Neural progenitor cell (in vitro differentiated cells): ENCODE measurements around the gene HNRNPA2B1. TPM values are rescaled to one million over a fixed set of nuclear protein-coding genes. Genes with fewer than 3 reads are reported as not detected.

ENCODE experiments used
- DNase-seq: peaks from one replicate; pipeline ENCODE4 v3.0.0-alpha.2; 2016; ENCODE audit warnings: low spot score
- H2AFZ ChIP-seq: fragments of 200-600 bp; sonication (generic); replicated peaks from 2 replicates; pipeline ENCODE4 v1.6.1; 2016; ENCODE audit warnings: antibody characterized with exemption
- H3F3A ChIP-seq: fragments of 200-600 bp; sonication (generic); 2 replicates; pipeline ENCODE4 v1.6.1; 2016; ENCODE audit warnings: antibody characterized with exemption, low read depth
- H3K27ac ChIP-seq: fragments of 200-600 bp; sonication (generic); 2 replicates; pipeline ENCODE4 v1.5.1; 2016; ENCODE audit warnings: mild to moderate bottlenecking
- H3K27me3 ChIP-seq: fragments of 200-600 bp; sonication (generic); 2 replicates; pipeline ENCODE4 v1.6.1; 2016; ENCODE audit warnings: mild to moderate bottlenecking, moderate library complexity
- H3K36me3 ChIP-seq: fragments of 200-600 bp; sonication (generic); 2 replicates; pipeline ENCODE4 v1.5.1; 2016
- H3K4me1 ChIP-seq: fragments of 200-600 bp; sonication (generic); 2 replicates; pipeline ENCODE4 v1.6.1; 2016; ENCODE audit warnings: mixed run types
- H3K4me2 ChIP-seq: fragments of 200-600 bp; sonication (generic); 2 replicates; pipeline ENCODE4 v1.6.1; 2016
- H3K4me3 ChIP-seq: fragments of 200-600 bp; sonication (generic); 2 replicates; pipeline ENCODE4 v1.5.1; 2016
- H3K79me2 ChIP-seq: fragments of 200-600 bp; sonication (generic); 2 replicates; pipeline ENCODE4 v1.6.1; 2016; ENCODE audit warnings: low read depth
- H3K9ac ChIP-seq: fragments of 200-600 bp; sonication (generic); 2 replicates; pipeline ENCODE4 v1.6.1; 2016
- H3K9me3 ChIP-seq: fragments of 200-600 bp; sonication (generic); 2 replicates; pipeline ENCODE4 v1.5.1; 2016; ENCODE audit warnings: low read depth
- H4K20me1 ChIP-seq: fragments of 200-600 bp; sonication (generic); 2 replicates; pipeline ENCODE4 v1.6.1; 2016; ENCODE audit warnings: low read depth
- H3K27ac Mint-ChIP-seq: 3 replicates; pipeline ENCODE4 v1.8.0; 2021; ENCODE audit warnings: mixed read lengths
- H3K27me3 Mint-ChIP-seq: 2 replicates; pipeline ENCODE4 v1.8.0; 2022; ENCODE audit warnings: low read depth, mild to moderate bottlenecking, inconsistent platforms, moderate library complexity, mixed read lengths; ENCODE audit not compliant: insufficient read depth
- H3K36me3 Mint-ChIP-seq: 3 replicates; pipeline ENCODE4 v1.8.0; 2021; ENCODE audit warnings: mixed read lengths
- H3K4me1 Mint-ChIP-seq: 3 replicates; pipeline ENCODE4 v1.8.0; 2021; ENCODE audit warnings: mixed read lengths
- H3K4me3 Mint-ChIP-seq: 3 replicates; pipeline ENCODE4 v1.8.0; 2021; ENCODE audit warnings: mild to moderate bottlenecking, moderate library complexity, mixed read lengths
- H3K9me3 Mint-ChIP-seq: 3 replicates; pipeline ENCODE4 v1.8.0; 2020; ENCODE audit warnings: mixed read lengths
- CTCF ChIP-seq: fragments of 200-600 bp; sonication (generic); IDR thresholded peaks from 2 replicates; pipeline ENCODE4 v1.5.1; 2017; ENCODE audit warnings: antibody characterized with exemption, mild to moderate bottlenecking
- EZH2 ChIP-seq: fragments of 200-600 bp; sonication (generic); IDR thresholded peaks from 2 replicates; pipeline ENCODE4 v1.6.1; 2017; ENCODE audit warnings: antibody characterized with exemption, mild to moderate bottlenecking, moderate library complexity
- EZH2phosphoT487 ChIP-seq: fragments of 200-600 bp; sonication (generic); IDR thresholded peaks from 2 replicates; pipeline ENCODE4 v1.6.1; 2017; ENCODE audit warnings: antibody characterized with exemption
- total RNA-seq: library from RNA; depleted of rRNA; stranded (reverse); fragments of >200 nt; gene quantifications from 2 replicates; pipeline ENCODE4 v1.2.3, GENCODE V29; 2015; ENCODE audit warnings: low replicate concordance

Gene HNRNPA2B1
- total RNA-seq, 1 donor from 2014 or later = 601 TPM

DNA sequence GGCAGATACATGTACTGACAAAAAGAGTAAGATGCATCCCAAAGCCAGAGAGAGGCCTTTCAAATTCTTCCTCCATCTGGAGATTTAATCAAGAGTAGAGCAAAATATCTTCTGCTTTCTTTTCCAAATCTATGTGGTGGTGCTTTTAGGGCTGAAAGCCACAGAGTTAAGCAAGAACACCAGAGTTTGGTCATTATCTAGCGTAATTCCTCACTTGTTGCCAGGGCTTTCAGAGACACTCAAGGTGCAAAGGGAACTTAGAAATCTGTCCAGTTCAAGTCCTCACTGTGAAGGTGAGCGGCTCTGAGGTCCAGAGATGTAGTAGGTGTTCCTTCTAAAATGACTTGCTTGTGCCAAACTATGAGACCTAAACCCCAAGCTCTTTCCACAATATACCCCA is 59.5 kb downstream of the HNRNPA2B1 start:
- no peaks in the 10 kb centered on the region for H3K9me3 ChIP-seq
- Mint-ChIP-seq H3K27ac (no peak overlapping the region), H3K4me1 (peaks cover 5% of the 10 kb centered on the region), H3K9me3 (no peaks in the 10 kb centered on the region), H3K36me3 (no peaks in the 10 kb centered on the region), H3K4me3 (no peak overlapping the region), H3K27me3 (peaks cover 2% of the 10 kb centered on the region)
- H3K4me2 ChIP-seq = no peak overlapping the region
- H3F3A ChIP-seq = no peaks in the 10 kb centered on the region
- no peak overlapping the region for H2AFZ ChIP-seq
- H3K27me3 ChIP-seq = no peaks in the 10 kb centered on the region
- H3K27ac ChIP-seq = no peak overlapping the region
- TF ChIP-seq CTCF (no peak), EZH2phosphoT487 (no peak), EZH2 (no peak)
- H4K20me1 ChIP-seq = no peaks in the 10 kb centered on the region
- H3K4me1 ChIP-seq = no peaks in the 10 kb centered on the region
- H3K4me3 ChIP-seq = no peak overlapping the region
- no peak for DNase-seq
- no peaks in the 10 kb centered on the region for H3K36me3 ChIP-seq
- no peaks in the 10 kb centered on the region for H3K79me2 ChIP-seq
- H3K9ac ChIP-seq = no peak overlapping the region

- TF ChIP-seq EZH2phosphoT487 (no peak), EZH2 (no peak), CTCF (no peak)
- H3K9me3 ChIP-seq = peaks cover 4% of the 10 kb centered on the region
- Mint-ChIP-seq H3K9me3 (no peaks in the 10 kb centered on the region), H3K27me3 (peaks cover 2% of the 10 kb centered on the region), H3K27ac (no peak overlapping the region), H3K4me1 (peaks cover 5% of the 10 kb centered on the region), H3K36me3 (no peaks in the 10 kb centered on the region), H3K4me3 (no peak overlapping the region)
- H3K36me3 ChIP-seq = no peaks in the 10 kb centered on the region
- H3K4me1 ChIP-seq = no peaks in the 10 kb centered on the region
- no peak overlapping the region for H2AFZ ChIP-seq
- no peak overlapping the region for H3K4me3 ChIP-seq
- no peaks in the 10 kb centered on the region for H3K79me2 ChIP-seq
- no peaks in the 10 kb centered on the region for H4K20me1 ChIP-seq
- no peak overlapping the region for H3K27ac ChIP-seq
- H3K4me2 ChIP-seq = no peak overlapping the region
- H3F3A ChIP-seq = no peaks in the 10 kb centered on the region
- no peak overlapping the region for H3K9ac ChIP-seq
- no peak for DNase-seq
- H3K27me3 ChIP-seq = no peaks in the 10 kb centered on the region
Measured at GRCh38 chr7:26140380-26140779, 60.2 kb downstream of the HNRNPA2B1 start.

Other genes with a start within 250 kb of the HNRNPA2B1 start
- 6.2 and 6.9 TPM in 2 replicates for gene NFE2L3, start 48.5 kb downstream of the HNRNPA2B1 start, total RNA-seq
- gene CBX3, start 999 bp upstream of the HNRNPA2B1 start, total RNA-seq = 249 and 360 TPM in 2 replicates
- 19.5 and 29.6 TPM in 2 replicates for gene SNX10, start 91.1 kb upstream of the HNRNPA2B1 start, total RNA-seq